Activated T-helper 1 cell treated with Interleukin-2 at 50 U/mL for 16 hours (primary cell): ENCODE data around the gene AKR1C3.

Experiments used
- DNase-seq: peaks from one replicate; pipeline ENCODE4 v3.0.0-alpha.2; 2020; ENCODE audit warnings: low read depth

Gene AKR1C3

DNA sequence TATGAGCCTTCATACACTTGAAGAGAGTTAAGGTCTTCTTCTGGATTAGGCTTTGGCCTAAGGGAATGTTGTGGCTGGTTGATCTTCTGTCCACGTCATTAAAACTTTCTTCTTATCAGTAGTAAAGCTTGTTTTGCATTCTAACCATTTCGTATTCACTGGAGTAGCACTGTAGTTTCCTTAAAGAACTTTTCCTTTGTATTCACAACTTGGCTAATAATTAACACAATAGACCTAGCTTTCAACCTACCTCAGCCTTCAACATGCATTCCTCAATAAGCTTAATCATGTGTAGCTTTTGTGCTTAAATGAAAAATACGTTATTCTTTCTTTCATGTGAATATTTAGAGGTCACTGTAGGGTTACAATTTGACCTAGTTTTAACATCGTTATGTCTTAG lies 48.0 kb downstream of the AKR1C3 start:
- DNase-seq = no peak

DNA sequence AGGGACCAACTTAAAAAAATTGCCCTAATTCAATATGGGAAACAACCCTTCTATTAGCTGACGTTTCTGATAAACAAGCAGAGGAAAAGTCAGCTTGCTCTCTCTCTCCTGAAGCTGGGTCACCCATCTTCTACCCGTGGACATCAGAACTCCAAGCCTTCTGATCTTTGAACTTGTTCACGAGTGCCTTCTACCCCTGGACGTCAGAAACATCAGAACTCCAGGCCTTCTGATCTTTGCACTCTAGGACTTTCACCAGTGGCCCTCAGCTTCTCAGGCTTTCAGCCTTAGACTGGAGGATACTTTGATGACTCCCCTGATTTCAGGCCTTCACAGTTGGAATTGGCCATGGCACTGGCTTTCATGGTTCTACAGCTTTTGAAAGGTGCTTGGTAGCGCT lies 48.9 kb downstream of the AKR1C3 start:
- DNase-seq = no peak

DNA sequence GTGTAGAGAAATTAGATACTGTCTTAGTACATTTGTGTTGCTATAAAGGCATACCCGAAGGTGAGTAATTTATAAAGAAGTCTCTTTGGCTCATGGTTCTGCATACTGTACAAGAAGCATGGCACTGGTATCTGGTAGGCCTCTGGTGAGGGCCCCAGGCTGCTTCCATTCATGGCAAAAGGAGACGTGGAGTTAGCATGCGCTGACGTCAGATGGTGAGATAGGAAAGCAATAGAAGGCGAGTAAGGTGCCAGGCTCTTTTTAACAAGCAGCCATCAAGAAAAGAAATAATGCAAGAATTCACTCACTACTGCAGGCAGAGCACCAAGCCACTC lies 52.7 kb downstream of the AKR1C3 start:
- DNase-seq = no peak

DNA sequence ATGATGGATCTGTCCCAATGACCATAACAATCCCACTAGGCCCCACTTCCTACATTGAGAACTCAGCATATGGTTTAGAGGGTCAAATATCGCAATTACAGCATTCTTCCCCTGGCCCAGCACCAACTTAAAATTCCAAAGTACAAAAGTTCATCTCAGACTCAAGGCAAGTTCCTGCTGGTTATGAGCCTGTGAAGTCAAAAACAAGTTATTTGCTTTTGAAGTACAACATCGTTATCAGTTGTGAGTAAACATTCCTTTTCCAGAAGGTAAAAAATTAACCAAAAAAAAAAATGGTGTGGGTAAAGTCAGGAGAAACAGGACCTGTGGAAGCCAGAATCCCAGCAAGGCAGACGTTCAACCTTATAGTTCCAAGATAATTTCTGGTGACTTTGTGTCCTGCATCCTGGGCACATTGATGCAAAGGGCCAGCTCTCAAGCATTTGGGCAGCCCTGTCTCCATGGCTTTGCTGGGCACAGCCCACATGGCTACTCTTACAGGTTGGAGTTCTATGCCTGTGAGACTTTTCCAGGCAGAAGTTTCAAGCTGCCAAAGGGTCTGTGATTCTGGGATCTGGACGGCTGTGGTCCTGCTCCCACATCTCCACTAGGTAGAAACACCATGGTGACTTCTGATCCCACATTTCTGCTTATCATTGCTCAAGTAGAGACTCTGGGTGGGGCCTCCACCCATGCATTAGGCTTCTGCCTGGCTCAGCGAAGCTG lies 53.2 kb downstream of the AKR1C3 start:
- DNase-seq = no peak

DNA sequence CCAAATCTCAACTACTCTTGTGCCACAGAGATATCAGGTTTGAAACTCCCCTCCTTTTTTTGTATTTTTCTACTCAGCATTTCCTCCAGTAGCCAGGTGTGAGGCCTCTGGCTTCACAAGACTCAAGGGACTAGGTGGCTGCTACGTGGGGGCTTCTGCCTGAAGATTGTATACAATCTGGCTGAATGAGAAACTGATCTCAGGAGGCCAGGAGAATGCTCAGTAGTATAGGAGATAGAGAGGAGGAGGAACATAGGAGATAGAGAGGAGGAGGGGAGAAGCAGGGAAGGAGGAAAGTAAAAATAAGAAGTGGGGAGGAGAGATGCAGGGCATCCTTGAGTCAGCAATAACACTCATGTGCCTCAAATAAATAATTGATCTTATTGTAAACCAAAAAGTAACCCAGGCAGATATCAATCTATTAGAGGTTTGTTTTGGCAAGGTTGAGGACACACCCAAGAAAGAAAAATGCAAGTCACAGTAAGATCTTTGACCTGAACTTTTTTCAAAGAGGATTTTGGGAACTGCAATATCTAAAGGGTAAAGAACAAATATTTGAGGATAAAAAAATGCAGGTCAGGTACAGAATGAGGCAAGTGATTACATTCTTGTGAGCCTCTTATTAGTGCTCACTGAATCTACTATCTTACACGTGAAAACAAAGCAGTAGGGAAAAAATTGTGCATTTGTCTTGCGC lies 53.9 kb downstream of the AKR1C3 start:
- DNase-seq = no peak

DNA sequence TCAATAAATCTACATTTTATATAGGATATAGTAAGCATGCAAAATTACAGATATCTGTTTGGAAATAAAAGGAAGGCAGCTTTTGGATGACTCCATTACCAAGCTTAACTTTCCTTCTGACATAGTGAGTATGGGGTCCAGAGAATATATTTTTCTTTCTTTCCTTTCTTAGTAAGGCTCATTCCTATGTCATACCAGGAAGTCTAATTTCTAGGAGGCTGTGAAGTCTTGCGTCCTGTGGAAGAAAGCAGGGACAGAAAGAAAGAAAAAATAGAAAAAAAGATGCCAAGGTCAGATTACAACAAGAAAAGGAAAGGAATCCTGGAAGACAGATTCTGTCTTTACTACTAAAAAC lies 54.4 kb downstream of the AKR1C3 start:
- no peak for DNase-seq

DNA sequence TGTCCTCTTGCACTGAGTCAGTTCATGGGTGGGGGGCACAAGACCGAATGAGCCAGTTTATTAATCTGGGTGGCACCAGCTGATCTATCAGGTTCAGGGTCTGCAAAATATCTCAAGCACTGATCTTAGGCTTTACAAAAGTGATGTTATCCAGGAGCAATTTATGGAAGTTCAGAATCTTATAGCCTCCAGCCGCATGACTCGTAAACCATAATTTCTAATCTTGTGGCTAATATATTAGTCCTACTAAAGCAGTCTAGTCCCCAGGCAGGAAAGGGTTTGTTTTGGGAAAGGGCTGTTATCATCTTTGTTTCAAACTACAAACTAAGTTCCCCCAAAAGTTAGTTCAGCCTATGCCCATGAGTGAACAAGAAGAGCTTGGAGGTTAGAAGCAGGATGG lies 56.9 kb downstream of the AKR1C3 start:
- DNase-seq = no peak

DNA sequence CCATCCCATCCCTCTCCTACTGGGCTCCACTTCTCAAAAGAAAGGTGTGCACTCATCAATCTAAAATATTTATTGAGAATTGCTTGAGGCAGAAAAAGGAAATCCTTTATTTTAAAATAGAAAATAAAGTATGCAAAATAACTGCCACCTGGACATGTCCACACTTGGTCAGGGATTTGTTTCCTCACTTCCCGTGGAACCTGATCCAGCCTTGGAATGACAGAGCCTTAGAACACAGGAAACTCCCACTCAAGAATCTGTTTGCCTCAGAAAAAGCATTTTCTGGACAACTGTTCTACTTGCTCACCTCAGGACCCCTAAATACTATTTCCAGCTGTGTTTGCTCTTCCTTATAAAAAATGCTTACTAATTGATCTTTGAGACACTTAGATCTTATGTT lies 61.7 kb downstream of the AKR1C3 start:
- DNase-seq = no peak
